Measurements from ENCODE around the gene SLC4A3.

Gene SLC4A3, protein sequence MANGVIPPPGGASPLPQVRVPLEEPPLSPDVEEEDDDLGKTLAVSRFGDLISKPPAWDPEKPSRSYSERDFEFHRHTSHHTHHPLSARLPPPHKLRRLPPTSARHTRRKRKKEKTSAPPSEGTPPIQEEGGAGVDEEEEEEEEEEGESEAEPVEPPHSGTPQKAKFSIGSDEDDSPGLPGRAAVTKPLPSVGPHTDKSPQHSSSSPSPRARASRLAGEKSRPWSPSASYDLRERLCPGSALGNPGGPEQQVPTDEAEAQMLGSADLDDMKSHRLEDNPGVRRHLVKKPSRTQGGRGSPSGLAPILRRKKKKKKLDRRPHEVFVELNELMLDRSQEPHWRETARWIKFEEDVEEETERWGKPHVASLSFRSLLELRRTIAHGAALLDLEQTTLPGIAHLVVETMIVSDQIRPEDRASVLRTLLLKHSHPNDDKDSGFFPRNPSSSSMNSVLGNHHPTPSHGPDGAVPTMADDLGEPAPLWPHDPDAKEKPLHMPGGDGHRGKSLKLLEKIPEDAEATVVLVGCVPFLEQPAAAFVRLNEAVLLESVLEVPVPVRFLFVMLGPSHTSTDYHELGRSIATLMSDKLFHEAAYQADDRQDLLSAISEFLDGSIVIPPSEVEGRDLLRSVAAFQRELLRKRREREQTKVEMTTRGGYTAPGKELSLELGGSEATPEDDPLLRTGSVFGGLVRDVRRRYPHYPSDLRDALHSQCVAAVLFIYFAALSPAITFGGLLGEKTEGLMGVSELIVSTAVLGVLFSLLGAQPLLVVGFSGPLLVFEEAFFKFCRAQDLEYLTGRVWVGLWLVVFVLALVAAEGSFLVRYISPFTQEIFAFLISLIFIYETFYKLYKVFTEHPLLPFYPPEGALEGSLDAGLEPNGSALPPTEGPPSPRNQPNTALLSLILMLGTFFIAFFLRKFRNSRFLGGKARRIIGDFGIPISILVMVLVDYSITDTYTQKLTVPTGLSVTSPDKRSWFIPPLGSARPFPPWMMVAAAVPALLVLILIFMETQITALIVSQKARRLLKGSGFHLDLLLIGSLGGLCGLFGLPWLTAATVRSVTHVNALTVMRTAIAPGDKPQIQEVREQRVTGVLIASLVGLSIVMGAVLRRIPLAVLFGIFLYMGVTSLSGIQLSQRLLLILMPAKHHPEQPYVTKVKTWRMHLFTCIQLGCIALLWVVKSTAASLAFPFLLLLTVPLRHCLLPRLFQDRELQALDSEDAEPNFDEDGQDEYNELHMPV

DNA sequence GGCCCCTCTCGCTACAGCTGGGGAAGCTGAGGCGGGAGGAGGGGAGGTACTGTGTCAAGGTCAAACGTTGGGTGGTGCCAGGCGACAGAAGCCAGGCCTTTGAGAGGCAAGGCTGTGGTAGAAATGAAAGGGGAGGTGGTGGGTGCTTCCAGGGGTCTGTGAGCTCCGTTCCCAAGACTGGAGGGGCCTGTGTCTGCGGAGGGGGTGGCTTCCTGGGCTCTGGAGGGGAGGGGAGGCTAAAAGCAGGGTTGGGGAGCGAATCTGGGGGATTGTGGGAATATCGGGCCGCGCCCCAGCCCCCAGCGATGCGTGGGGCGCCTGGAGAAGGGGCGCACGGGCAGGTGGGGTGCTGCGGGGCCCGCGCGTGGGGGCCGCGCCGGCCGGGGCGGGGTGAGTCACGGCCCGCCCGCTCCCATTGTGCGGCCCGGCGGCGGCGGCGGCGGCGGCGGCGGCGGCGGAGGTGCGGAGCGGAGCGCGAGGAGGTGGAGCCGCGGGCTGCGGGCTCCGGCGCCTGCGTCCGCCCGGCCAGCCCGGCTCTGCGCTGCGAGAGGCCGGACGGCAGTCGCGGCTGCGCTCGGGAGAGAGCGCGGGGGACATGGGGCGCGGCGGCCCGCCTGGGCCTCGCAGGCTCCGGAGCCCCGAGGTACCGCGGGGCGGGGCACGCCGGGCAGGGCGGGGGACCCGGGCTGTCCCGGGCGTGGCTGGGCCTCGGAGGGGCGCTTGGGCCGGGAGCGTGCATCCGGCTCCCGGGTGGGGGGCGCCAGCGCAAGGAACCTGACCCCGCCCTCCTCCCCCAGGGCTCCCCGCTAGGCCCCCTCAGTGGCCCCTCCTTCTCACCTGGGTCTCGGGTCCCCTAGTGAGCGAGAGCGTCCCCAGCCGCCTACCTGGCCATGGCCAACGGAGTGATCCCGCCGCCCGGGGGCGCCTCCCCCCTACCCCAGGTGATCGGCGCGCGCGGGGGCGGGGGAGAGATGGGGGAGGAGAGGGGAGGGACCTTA, at the start of gene SLC4A3:
Gene SLC4A3 (plus strand): TSS at position 528 of the 998 bp plus-strand sequence. CDS start 363 bp downstream, at position 891.
- TF ChIP-seq, protein P1, sequence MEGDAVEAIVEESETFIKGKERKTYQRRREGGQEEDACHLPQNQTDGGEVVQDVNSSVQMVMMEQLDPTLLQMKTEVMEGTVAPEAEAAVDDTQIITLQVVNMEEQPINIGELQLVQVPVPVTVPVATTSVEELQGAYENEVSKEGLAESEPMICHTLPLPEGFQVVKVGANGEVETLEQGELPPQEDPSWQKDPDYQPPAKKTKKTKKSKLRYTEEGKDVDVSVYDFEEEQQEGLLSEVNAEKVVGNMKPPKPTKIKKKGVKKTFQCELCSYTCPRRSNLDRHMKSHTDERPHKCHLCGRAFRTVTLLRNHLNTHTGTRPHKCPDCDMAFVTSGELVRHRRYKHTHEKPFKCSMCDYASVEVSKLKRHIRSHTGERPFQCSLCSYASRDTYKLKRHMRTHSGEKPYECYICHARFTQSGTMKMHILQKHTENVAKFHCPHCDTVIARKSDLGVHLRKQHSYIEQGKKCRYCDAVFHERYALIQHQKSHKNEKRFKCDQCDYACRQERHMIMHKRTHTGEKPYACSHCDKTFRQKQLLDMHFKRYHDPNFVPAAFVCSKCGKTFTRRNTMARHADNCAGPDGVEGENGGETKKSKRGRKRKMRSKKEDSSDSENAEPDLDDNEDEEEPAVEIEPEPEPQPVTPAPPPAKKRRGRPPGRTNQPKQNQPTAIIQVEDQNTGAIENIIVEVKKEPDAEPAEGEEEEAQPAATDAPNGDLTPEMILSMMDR (IDR thresholded peaks at IDR 0.05; ENCODE audit: low read depth, low read length) = no peak
- DNase-seq (ENCODE audit: low read depth in 2 of 2) = peak; percentile 5 to 46
- H3K4me3 ChIP-seq (replicated peaks in 1 of 2; ENCODE audit: low read depth in 2 of 2, low read length in 2 of 2) = peak within 1 kb of the TSS; percentile 55 to 61

DNA sequence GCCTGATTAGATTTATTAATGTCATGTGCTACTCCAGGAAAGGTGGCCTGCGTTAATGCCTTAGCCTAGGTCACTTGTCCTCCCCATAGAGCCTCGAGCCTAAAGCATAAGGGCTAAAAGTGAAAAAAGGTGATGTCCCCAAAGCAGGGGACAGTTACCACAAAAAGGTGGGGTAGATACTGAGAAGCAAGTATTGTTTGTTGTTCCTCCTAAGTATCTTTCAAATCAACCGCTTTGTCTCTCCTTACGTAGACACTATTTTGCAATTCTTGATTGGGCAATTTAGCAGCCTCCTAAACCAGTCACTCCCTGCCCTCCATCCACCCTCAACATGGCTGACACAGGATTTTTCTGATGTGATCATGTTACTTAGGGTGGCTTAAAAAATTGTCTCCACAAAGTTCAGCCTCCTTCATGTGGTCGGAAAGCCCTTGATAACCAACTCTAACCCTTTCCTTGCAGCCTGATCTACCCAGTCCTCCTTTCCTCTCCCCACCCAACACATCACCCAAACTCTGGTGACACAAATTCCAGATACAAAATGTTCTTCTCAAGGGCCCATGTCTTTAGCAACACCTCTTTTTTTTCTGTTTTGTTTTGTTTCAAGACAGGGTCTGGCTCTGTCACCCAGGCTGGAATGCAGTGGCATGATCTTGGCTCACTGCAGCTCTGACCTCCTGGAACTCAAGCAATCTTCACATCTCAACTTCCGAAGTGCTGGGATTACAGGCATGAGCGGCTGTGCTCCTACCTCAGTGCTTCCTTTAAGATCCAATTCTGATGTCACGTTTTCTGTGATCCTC, 48.4 kb upstream of the SLC4A3 start:
- no peak overlapping the region for H3K4me3 ChIP-seq (replicated peaks in 1 of 2; ENCODE audit: low read depth in 2 of 2, low read length in 2 of 2)
- DNase-seq (ENCODE audit: low read depth in 2 of 2) = peak; percentile 56 to 65
- TF ChIP-seq, protein P1 (IDR thresholded peaks at IDR 0.05; ENCODE audit: low read depth, low read length) = no peak

DNA sequence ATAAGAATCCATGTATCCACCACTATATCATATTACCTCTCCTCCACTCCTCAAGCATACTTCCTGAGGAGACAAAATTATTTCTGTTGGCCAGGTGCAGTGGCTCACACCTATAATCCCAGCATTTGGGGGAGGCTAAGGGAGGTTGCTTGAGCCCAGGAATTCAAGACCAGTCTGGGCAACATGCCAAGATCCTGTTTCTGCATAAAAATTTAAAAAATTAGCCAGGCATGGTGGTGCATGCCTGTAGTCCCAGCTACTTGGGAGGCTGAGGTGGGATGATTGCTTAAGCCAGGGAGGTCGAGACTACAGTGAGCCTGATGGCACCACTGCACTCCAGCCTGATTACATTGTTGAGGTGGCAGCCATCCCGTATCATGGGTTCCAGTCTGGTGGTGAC, 46.1 kb upstream of the SLC4A3 start:
- DNase-seq (ENCODE audit: low read depth in 2 of 2) = no peak
- H3K4me3 ChIP-seq (replicated peaks in 1 of 2; ENCODE audit: low read depth in 2 of 2, low read length in 2 of 2) = no peak overlapping the region
- TF ChIP-seq, protein P1 (IDR thresholded peaks at IDR 0.05; ENCODE audit: low read depth, low read length) = no peak

DNA sequence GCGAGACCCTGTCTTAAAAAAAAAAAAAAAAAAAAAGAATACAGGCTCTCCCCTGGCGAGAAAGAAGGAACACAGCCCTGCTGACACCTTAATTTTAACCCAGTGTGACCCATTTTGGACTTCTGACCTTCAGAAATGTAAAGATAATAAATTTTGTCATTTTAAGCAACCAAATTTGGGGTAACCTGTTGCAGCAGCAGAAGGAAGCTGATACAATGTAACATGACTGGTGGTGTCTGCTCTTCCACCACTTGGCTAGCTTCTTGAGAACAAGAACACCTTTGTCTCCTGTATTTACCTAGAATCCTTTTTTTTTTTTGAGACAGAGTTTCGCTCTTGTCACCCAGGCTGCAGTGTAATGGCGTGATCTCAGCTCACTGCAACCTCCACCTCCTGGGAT, 36.3 kb upstream of the SLC4A3 start:
- no peak overlapping the region for H3K4me3 ChIP-seq (replicated peaks in 1 of 2; ENCODE audit: low read depth in 2 of 2, low read length in 2 of 2)
- TF ChIP-seq, protein P1 (IDR thresholded peaks at IDR 0.05; ENCODE audit: low read depth, low read length) = no peak
- no peak for DNase-seq (ENCODE audit: low read depth in 2 of 2)

DNA sequence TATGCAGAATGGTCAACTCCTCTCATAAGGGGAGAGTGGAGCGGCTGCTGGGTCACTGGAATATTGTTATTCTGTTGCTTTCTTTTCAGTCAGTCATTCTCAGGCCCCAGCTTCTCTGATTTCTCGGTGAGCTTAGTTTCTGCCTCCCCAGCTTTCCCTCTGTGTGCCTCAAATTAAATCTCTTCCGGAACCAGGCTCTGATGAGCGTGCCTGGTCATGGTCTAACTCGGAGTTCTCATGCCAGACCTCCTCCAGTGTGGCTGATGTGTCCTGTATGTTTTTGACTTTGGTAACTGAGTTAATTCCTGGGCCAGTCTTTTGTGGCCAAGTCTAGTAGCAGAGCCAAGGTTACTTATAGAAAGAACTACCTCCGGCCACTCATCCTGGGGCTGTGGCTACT, 34.7 kb upstream of the SLC4A3 start:
- TF ChIP-seq, protein P1 (IDR thresholded peaks at IDR 0.05; ENCODE audit: low read depth, low read length) = no peak
- no peak overlapping the region for H3K4me3 ChIP-seq (replicated peaks in 1 of 2; ENCODE audit: low read depth in 2 of 2, low read length in 2 of 2)
- no peak for DNase-seq (ENCODE audit: low read depth in 2 of 2)

Measured in cardiac fibroblast (primary cell).